HG02798 (cell line): ENCODE data around the gene TBXAS1.

Source experiments
- ATAC-seq: cut with Tn5 transposase; IDR thresholded peaks from one replicate; pipeline ENCODE4 v1.9.1; 2021; ENCODE audit warnings: mild to moderate bottlenecking; ENCODE audit not compliant: unreplicated experiment, poor library complexity

TBXAS1 gene

DNA sequence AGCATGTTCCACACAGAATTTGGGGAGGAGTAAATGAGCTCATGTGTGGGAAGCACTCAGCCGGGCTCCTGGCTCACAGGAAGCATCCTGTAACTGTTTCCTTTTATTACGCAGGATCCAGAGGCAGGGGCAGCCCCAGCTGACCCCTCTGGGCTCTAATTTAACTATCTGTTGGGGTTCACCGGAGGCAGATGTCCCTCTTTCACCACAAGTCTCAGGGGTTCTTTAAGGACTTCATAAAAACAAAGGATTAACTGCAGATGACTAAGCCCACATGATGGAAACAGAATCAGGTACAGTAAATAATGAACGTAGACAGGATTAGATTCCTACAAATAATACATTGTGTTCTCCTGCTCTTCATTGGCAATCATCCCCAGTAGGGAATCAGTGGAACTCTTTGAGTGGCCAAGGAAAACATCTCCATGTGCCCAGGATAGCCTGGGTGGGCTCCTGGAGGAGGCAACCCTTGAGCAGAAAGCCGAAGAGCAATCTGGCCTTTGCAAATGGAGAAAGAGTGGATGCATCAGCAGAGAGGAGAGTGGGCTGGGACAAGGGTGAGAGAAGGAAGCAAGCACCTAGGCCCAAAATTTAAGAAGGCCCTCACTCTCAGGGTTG lies 24.6 kb downstream of the TBXAS1 start:
- ATAC-seq: no peak

- ATAC-seq: no peak
These were observed 25.1 kb downstream of the TBXAS1 start for GRCh38 chr7:139854124-139854511.

DNA sequence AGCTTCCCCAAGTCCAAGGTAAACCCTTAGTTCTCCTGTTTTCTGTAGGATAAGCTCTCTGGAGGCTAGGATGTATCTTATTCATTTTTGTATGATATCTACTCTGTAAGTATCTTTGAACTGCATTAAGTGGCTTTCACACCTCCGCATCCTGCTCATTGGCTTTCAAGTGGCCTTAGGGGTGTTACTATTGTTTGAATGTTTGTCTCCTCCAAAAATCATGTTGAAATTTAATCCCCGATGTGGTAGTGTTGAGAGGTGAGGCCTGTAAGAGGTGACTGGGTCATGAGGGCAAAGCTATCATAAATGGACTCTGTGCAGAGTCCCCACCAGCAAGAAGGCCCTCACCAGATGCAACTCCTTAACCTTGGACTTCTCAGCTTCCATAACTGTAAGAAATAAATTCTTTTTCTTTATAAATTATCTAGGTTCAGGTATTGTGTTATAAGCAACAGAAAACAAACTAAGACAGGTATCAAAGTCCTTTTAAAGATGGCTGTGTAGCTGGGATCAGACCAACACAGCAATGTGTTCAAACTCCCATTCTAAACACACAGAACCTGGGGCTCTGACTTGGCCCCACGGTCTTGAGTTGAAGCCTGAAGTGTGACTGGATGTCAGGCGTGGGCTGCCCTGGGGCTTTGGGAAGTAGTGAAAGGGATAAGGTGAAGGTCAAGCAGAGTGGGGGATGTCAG lies 25.9 kb downstream of the TBXAS1 start:
- peak; percentile 14 for ATAC-seq

- ATAC-seq: peak; percentile 81
These were observed 26.6 kb downstream of the TBXAS1 start for GRCh38 chr7:139855498-139856270.

- no peak for ATAC-seq
These were observed 28.7 kb downstream of the TBXAS1 start for GRCh38 chr7:139857791-139858190.

DNA sequence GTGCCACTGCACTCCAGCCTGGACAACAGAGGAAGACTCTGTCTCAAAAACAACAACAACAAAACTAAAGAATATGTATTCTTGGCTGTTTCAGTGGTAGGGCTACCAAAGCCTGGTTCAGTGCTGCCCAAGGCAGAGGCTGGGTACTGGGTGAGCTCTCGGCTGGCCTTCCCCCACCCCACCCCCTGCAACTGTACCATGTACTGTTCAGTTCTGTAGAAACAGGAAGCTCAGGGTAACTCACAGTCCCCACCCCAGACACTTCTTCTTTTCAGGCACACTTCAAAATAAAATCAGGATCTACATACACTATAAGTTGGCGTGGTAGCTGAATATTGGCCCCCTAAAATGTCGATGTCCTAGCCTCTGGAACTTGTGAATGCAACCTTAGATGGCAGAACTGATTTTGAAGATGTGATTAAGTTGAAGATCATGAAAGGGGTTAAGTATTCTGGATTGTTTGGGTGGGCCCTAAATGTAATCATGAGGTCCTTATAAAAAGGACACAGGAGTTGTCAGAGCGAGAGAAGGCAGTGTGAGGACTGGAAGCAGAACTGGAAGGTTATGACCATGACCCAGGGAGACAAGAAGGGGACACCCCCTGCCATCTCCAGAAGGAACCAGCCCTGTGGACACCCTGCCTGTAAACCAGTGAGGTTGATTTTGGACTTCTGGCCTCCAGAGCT lies 31.2 kb downstream of the TBXAS1 start:
- no peak for ATAC-seq

- no peak for ATAC-seq
These were observed 32.7 kb downstream of the TBXAS1 start for GRCh38 chr7:139861803-139862202.

DNA sequence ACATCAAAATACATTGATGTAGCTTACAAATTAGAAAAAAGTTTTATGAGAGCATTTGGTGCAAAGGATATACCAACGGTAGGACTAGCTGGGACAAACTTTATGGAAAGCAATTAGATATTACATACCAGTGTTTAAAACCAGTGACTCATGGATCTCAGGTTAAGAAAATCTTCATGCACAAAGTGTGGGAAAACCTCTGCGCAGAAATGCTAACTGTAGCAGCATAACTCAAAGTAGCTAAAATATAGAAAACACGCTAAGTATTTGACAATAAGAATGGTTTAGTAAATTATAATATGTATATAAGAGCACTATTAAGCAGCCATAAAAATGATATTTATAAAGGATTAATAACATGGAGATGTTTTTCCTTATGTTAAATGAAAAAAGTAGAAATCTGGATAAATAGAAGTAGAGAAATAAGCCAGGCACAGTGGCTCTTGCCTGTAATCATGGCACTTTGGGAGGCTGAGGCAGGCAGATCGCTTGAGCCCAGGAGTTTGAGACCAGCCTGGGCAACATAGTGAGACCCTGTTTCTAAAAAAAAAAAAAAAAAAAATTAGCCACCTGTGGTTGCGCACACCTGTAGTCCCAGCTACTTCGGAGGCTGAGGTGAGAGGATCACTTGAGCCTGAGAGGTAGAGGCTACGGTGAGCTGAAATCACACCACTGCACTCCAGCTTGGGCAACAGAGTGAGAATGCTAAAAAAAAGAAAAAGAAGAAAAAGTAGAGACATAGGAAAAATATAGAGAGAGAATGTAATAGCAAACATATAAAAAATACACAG lies 37.2 kb downstream of the TBXAS1 start:
- ATAC-seq: no peak

DNA sequence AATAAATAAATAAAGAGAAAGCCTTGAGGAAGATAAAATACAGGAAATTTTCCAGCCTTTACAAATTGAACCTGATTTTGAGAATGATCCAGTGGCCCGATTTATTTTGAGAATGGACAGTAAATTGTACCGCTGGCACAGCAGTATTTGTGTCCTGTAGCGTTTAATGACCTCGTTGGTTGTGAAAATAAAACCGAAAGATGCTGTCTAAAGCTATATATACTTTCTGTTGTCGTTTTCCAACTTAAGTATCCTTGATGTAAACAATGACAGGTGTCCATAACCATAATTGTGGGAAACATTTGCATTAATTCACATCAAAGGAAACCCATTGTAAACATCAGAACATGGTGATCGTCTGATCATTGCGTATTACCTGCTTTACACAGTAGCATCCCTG lies 38.8 kb downstream of the TBXAS1 start:
- no peak for ATAC-seq

DNA sequence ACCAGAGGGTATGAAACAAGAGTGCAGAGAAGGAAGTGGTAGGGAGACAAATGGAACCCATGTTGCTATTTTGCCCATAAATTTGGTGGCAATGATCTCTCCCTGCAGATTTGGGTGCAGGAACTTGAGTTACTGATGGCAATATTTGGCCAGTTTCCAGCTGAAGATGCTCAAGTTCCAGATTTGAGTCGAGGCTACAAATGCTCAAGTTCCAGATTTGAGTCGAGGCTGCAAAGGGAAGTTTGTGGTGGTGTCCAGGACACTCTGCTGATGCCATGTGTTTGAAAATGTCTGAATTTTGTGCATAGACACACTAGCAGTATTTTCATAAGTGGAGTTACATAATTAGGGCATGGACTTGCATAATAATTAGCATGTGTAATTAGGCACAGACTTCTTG lies 40.8 kb downstream of the TBXAS1 start:
- ATAC-seq: no peak

DNA sequence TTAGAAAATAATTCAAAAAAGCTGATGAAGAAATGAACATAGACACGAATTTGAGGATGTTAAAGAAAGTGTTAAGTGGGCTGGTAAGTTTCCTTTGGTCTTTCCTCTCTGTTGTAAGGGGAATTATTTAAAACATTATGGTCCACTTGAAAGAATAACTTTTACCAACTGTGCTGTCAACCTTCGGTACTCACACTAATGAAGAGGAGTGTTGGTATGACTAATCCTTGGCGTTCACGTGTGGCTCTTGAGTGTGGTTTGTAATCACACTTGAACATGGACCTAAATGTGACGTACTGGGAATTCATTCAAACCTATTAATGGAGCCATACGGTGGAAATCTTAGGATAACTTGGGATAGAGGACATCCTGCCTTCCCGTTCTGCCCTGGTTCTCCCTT lies 41.3 kb downstream of the TBXAS1 start:
- no peak for ATAC-seq

GRCh38 chr7:139871331-139871730 lies 42.3 kb downstream of the TBXAS1 start:
- ATAC-seq: no peak

GRCh38 chr7:139871820-139872219 lies 42.8 kb downstream of the TBXAS1 start:
- no peak for ATAC-seq

- ATAC-seq: no peak
These were observed 44.7 kb downstream of the TBXAS1 start for GRCh38 chr7:139873593-139874301.

GRCh38 chr7:139874302-139874629 lies 45.2 kb downstream of the TBXAS1 start:
- no peak for ATAC-seq

DNA sequence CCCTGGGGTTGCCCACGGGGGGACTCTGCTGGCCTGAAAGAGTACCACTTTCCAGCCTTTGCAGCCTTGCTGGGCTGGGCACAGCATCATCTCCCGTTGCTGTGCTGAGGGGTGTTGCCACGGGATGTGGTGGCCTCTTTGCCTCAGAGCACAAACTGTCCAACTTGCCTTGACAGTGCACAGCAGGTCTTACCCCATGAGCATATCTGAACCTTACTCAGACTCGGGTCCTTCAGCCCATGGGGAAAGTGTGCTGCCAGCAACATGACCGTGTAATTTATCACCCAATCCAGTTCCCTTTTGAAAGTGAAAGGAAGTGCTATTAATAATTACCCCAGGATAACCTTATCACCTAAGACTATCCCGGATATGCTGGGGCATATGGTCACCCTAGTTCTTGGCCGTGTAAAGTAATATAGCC lies 46.8 kb downstream of the TBXAS1 start:
- ATAC-seq: no peak

- no peak for ATAC-seq
These were observed 47.7 kb downstream of the TBXAS1 start for GRCh38 chr7:139876622-139877283.

DNA sequence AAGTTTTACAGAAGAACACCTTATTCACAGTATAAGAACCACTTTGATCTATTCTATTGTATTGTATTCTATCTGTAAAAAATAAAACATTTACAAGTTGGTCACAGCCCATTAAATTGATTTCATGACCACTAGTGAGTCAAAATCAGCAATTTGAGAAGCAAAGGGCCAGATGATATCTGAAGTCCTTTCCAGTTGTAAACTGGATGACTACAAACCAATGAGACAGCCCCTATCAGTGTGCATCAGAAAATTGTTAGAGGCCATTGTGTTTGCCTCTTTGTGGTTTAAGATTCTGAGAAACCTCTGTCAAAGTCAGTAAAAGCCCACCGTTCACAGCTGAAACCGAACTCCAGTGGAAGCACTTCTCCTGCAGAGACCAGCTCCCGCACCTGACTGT lies 54.8 kb downstream of the TBXAS1 start:
- no peak for ATAC-seq

DNA sequence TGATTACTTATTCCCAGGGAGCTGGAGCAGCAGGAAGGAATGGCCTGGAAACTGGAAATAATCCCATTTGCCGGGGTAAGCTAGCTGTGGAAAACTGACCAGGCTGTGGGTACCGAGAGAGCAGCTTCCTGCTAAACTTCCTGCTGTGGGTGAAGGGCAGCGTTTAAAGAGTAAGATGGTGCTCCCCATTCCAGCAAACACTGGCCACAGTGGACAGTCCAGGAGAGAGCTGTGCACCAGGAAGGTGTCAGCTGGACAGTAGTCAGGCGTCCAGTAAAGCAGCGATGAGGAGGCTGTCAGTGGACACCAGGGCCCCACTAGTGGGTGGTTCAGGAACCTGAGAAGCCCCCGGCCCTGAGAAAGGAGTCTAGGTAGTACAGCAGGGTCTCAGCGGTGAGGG lies 55.4 kb downstream of the TBXAS1 start:
- ATAC-seq: no peak
